Transverse colon (tissue), 3 donors: ENCODE data around the gene DDX50.

Experiments used
- CTCF ChIP-seq, 5 experiments: fragments of 200-600 bp in 3 of 5; fragments of 450-650 bp in 2 of 5; sonication (generic) in 3 of 5; IDR thresholded peaks; 1 replicate in 2 of 5; 2 replicates in 3 of 5; pipeline ENCODE4 v1.5.1; 2016 to 2017; ENCODE audit warnings: antibody characterized with exemption in 5 of 5, inconsistent platforms in 3 of 5, mild to moderate bottlenecking in 2 of 5, moderate library complexity in 1 of 5
- POLR2A ChIP-seq: fragments of 450-650 bp; IDR thresholded peaks from one replicate; pipeline ENCODE4 v1.6.1; 2016; ENCODE audit warnings: antibody characterized with exemption, mild to moderate bottlenecking, moderate library complexity

GRCh38 chr10:68987611-68988010 lies 86.5 kb downstream of the DDX50 start:
- no peak for TF ChIP-seq POLR2A
- TF ChIP-seq CTCF (IDR thresholded peaks at IDR 0.05): no peak
